Astrocyte (in vitro differentiated cells and primary cell): ENCODE results near the gene TGM1. TPM values are rescaled to one million over a fixed set of nuclear protein-coding genes. Genes with fewer than 3 reads are reported as not detected.

Source experiments
- DNase-seq: peaks from one replicate; pipeline ENCODE4 v3.0.0-alpha.2; 2010; ENCODE audit warnings: low read depth
- FAIRE-seq: peaks from 2 replicates; lab custom pipeline; 2011; peaks lifted over from hg19 to GRCh38; lab: Jason Lieb, UNC
- H2AFZ ChIP-seq: 2 replicates; pipeline ENCODE4 v1.6.0; 2012; ENCODE audit warnings: low read depth, low read length, inconsistent platforms
- H3K27ac ChIP-seq: 2 replicates; pipeline ENCODE4 v1.5.1; 2011; ENCODE audit warnings: low read depth, low read length, inconsistent platforms
- H3K27me3 ChIP-seq: 2 replicates; pipeline ENCODE4 v1.6.0; 2011; ENCODE audit warnings: low read length, inconsistent platforms; ENCODE audit not compliant: insufficient read depth
- H3K36me3 ChIP-seq: 2 replicates; pipeline ENCODE4 v1.5.1; 2011; ENCODE audit warnings: low read length, inconsistent platforms; ENCODE audit not compliant: insufficient read depth
- H3K4me1 ChIP-seq: 2 replicates; pipeline ENCODE4 v1.5.1; 2011; ENCODE audit warnings: low read length, inconsistent platforms; ENCODE audit not compliant: insufficient read depth
- H3K4me2 ChIP-seq: 2 replicates; pipeline ENCODE4 v1.6.0; 2012; ENCODE audit warnings: low read length, inconsistent platforms
- H3K4me3 ChIP-seq: 2 replicates; pipeline ENCODE4 v1.5.1; 2011; ENCODE audit warnings: low read depth, mild to moderate bottlenecking, low read length, inconsistent platforms; ENCODE audit not compliant: insufficient read depth
- H3K79me2 ChIP-seq: 2 replicates; pipeline ENCODE4 v1.6.0; 2012; ENCODE audit warnings: mild to moderate bottlenecking, low read length, inconsistent platforms; ENCODE audit not compliant: insufficient read depth
- H3K9ac ChIP-seq: 2 replicates; pipeline ENCODE4 v1.6.0; 2012; ENCODE audit warnings: mild to moderate bottlenecking, low read length, inconsistent platforms
- H3K9me3 ChIP-seq: 2 replicates; pipeline ENCODE4 v1.5.1; 2012; ENCODE audit warnings: low read depth, mild to moderate bottlenecking, low read length, inconsistent platforms; ENCODE audit not compliant: insufficient read depth
- H4K20me1 ChIP-seq: 2 replicates; pipeline ENCODE4 v1.6.0; 2012; ENCODE audit warnings: low read length, inconsistent platforms; ENCODE audit not compliant: insufficient read depth
- H3K27ac Mint-ChIP-seq: one replicate; pipeline ENCODE4 v1.8.0; 2021; ENCODE audit warnings: mild to moderate bottlenecking, mixed read lengths; ENCODE audit not compliant: unreplicated experiment
- H3K27me3 Mint-ChIP-seq: one replicate; pipeline ENCODE4 v1.8.0; 2021; ENCODE audit warnings: low read depth, mixed read lengths; ENCODE audit not compliant: unreplicated experiment
- H3K36me3 Mint-ChIP-seq: one replicate; pipeline ENCODE4 v1.8.0; 2021; ENCODE audit warnings: low read depth, mixed read lengths; ENCODE audit not compliant: unreplicated experiment
- H3K4me1 Mint-ChIP-seq: one replicate; pipeline ENCODE4 v1.8.0; 2021; ENCODE audit warnings: low read depth, mixed read lengths; ENCODE audit not compliant: unreplicated experiment
- H3K4me3 Mint-ChIP-seq: one replicate; pipeline ENCODE4 v1.8.0; 2021; ENCODE audit warnings: mild to moderate bottlenecking, moderate library complexity, mixed read lengths; ENCODE audit not compliant: unreplicated experiment
- H3K9me3 Mint-ChIP-seq: one replicate; pipeline ENCODE4 v1.8.0; 2021; ENCODE audit warnings: mild to moderate bottlenecking, mixed read lengths; ENCODE audit not compliant: unreplicated experiment
- EZH2 ChIP-seq: IDR thresholded peaks from 2 replicates; pipeline ENCODE4 v1.6.1; 2012; ENCODE audit warnings: mild to moderate bottlenecking, low read length, inconsistent platforms; ENCODE audit not compliant: insufficient read depth
- total RNA-seq: library from RNA; stranded (reverse); gene quantifications from 2 replicates; pipeline ENCODE4 v1.2.1, GENCODE V29; 2021
- TF ChIP-seq, protein P1 (sequence below): IDR thresholded peaks from 2 replicates; pipeline ENCODE4 v1.5.1; 2011; ENCODE audit warnings: low read depth, mild to moderate bottlenecking, inconsistent platforms, low read length, moderate library complexity; ENCODE audit not compliant: insufficient read depth

The TGM1 gene
- total RNA-seq, 1 donor from 2014 or later: 3.8 TPM

DNA sequence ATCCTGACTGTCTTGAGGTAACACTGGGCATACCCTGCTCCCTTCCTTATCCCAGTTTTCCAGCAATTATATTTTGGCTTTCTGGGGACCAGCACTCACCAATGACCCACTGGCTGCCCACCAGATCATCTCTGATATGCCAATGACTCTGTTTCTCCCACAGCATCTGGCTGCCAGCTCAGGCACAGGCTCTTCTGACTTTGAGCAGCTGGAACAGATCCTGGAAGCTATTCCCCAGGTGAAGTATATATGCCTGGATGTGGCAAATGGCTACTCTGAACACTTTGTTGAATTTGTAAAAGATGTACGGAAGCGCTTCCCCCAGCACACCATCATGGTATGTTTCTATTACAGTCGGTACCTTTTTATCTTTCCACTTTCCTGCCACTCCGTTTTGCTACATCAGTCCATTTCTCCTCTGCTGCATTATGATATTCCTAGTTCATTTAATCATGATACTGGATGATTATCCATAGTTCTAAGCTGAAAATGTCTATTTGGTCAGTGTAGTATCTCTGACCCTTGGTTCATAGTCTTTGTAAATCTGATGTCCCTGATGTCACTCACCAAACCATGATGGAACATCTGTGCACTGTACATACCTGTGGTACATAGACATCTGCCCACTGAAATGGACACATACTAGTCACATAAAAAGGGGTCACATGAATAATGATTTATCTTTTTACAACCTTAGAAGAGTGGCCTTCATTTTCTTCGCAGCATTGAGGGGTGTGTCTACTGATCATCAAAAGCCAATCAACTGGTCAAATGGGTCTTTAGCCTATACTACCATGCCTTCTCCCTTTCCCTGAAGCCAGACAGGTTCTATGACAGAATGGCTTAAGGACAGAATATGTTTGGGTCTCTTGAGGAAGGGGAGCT lies 26.9 kb downstream of the TGM1 start:
- Histone ChIP-seq H3K79me2 (peaks cover 79% of the 10 kb centered on the region), H3K4me3 (no peak overlapping the region), H2AFZ (no peak overlapping the region), H3K36me3 (peaks cover 51% of the 10 kb centered on the region), H3K9me3 (no peaks in the 10 kb centered on the region), H3K27ac (no peak overlapping the region), H4K20me1 (peaks cover 18% of the 10 kb centered on the region), H3K27me3 (no peaks in the 10 kb centered on the region), H3K4me1 (peaks cover 32% of the 10 kb centered on the region), H3K4me2 (no peak overlapping the region), H3K9ac (no peak overlapping the region)
- no peak for TF ChIP-seq EZH2
- TF ChIP-seq, protein P1, sequence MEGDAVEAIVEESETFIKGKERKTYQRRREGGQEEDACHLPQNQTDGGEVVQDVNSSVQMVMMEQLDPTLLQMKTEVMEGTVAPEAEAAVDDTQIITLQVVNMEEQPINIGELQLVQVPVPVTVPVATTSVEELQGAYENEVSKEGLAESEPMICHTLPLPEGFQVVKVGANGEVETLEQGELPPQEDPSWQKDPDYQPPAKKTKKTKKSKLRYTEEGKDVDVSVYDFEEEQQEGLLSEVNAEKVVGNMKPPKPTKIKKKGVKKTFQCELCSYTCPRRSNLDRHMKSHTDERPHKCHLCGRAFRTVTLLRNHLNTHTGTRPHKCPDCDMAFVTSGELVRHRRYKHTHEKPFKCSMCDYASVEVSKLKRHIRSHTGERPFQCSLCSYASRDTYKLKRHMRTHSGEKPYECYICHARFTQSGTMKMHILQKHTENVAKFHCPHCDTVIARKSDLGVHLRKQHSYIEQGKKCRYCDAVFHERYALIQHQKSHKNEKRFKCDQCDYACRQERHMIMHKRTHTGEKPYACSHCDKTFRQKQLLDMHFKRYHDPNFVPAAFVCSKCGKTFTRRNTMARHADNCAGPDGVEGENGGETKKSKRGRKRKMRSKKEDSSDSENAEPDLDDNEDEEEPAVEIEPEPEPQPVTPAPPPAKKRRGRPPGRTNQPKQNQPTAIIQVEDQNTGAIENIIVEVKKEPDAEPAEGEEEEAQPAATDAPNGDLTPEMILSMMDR: no peak
- Mint-ChIP-seq H3K27me3 (no peaks in the 10 kb centered on the region), H3K4me1 (peaks cover 49% of the 10 kb centered on the region), H3K36me3 (peaks cover 39% of the 10 kb centered on the region), H3K27ac (no peak overlapping the region), H3K4me3 (peak overlapping the region; percentile 17), H3K9me3 (no peaks in the 10 kb centered on the region)
- FAIRE-seq (no peak), DNase-seq (no peak)

DNA sequence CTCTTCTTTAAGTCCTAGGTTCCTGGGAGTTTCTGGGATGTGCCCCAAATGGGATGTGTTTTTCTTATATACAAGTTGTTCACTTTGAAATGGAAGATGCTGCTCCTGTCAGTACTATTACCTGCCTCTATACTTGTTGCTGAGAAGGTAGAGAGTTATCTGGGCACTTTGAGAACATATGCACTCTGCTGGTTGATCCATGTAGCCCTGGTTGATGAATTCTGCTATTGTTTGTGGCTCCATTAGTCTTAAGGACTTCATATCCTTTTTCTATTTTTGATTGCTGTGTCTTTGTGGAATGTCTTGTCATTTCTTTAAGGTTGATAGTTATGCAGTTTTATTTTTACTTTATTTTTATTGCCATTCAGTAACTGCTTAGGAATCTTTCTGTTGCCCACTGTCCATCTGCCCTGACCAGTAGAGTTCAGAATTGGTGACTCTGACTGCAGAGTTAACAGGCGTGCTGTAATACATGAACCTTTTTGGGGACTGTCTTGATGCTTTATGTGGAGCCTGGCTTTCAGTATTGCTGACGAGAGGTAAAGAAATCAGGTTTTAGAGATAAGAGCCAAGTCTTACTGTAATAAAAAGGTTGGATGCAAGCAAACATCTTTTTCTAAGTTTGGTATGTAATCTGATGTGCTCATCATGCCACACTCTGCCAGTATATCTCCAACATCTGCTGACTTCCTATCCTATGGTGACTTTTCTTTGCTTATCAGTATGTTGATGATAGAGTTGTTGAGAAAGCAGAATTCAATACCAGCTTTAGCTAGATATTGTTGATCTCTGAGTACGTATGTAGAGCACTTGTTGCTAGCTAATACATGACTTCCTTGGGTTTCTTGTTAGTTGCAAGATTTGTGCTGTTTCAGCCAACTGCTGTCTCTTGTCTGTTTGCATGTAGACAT lies 28.6 kb downstream of the TGM1 start:
- no peak overlapping the region for H3K4me3 ChIP-seq
- H3K36me3 ChIP-seq: peaks cover 34% of the 10 kb centered on the region
- peaks cover 75% of the 10 kb centered on the region for H3K79me2 ChIP-seq
- peaks cover 3% of the 10 kb centered on the region for H4K20me1 ChIP-seq
- no peaks in the 10 kb centered on the region for H3K9me3 ChIP-seq
- H3K27ac ChIP-seq: no peak overlapping the region
- H3K36me3 Mint-ChIP-seq: peaks cover 32% of the 10 kb centered on the region
- H3K4me3 Mint-ChIP-seq: peak overlapping the region; percentile 60
- peaks cover 35% of the 10 kb centered on the region for H3K4me1 Mint-ChIP-seq
- no peaks in the 10 kb centered on the region for H3K9me3 Mint-ChIP-seq
- H2AFZ ChIP-seq: no peak overlapping the region
- DNase-seq (no peak), FAIRE-seq (no peak)
- H3K4me1 ChIP-seq: peaks cover 17% of the 10 kb centered on the region
- TF ChIP-seq EZH2: no peak
- TF ChIP-seq, protein P1: no peak
- peak overlapping the region; percentile 32 for H3K4me2 ChIP-seq
- H3K27me3 ChIP-seq: no peaks in the 10 kb centered on the region
- H3K27ac Mint-ChIP-seq: no peak overlapping the region
- H3K27me3 Mint-ChIP-seq: no peaks in the 10 kb centered on the region
- H3K9ac ChIP-seq: no peak overlapping the region
